Occipital lobe (tissue), 2 donors: Measurements from ENCODE around the gene USH2A. TPM values are rescaled to one million over a fixed set of nuclear protein-coding genes. Genes with fewer than 3 reads are reported as not detected.

ENCODE experiments used
- DNase-seq: peaks from one replicate; lab custom pipeline; 2025; lab: John Stamatoyannopoulos, UW
- total RNA-seq: library from RNA; depleted of rRNA; stranded (reverse); fragments of >200 nt; gene quantifications from one replicate; pipeline ENCODE4 v1.2.3, GENCODE V29; 2014

USH2A gene
- total RNA-seq, 1 donor from 2014 or later: 1.1 TPM

- no peak for DNase-seq
Measured at GRCh38 chr1:215877452-215877951, 545.7 kb downstream of the USH2A start.

DNA sequence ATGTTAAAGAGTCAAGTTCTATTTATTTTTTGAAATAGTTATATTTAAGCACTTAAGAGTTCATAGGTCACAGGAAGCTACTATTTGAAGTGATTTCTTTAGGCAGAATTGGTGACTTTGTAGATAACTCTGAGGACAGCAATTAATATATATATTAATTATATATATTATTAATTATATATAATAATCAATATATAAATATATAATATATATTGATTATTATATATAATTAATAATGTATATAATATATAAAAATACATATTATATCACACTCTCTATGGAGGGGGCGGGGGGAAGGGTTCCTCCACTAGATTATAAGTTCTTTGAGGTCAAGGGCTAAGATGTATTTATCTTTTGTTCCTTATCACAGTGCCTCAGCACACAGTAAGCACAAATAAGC lies 547.5 kb downstream of the USH2A start:
- DNase-seq: no peak

DNA sequence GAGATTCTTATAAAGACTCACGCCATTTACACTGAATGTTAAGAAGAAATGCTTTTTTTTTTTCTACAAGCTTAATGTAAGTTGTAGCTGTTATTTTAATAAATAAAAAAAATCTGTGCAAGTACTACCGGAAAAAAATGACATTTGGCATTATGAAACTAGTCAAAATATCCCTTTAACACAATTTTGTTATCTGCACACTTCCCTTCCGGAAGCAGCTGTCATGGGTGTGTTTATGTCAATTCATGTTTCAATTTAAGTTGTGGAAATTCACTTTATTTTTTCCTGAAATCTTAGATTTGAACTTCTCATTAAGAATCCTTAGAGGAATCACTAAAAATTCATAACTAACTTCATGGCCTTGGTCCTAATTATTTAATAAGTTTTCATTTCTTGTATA lies 548.0 kb downstream of the USH2A start:
- DNase-seq: no peak

DNA sequence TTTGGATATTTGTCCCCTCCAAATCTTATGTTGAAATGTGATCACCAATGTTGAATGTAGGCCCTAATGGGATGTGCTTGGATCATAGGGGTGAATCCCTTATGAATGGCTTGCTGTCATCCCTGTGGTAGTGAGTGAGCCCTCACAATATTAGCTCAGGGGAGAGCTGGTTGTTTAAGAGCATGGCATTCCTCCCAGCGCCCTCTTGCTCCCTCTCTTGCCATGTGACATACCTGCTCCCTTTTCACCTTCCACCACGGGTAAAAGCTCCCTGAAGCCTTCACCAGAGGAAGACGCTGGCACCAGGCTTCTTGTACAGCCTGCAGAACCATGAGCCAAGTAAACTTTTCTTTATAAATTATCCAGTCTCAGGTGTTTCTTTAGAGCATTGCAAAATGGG lies 550.6 kb downstream of the USH2A start:
- no peak for DNase-seq

- DNase-seq: no peak
Measured at GRCh38 chr1:215868500-215868899, 554.7 kb downstream of the USH2A start.

DNA sequence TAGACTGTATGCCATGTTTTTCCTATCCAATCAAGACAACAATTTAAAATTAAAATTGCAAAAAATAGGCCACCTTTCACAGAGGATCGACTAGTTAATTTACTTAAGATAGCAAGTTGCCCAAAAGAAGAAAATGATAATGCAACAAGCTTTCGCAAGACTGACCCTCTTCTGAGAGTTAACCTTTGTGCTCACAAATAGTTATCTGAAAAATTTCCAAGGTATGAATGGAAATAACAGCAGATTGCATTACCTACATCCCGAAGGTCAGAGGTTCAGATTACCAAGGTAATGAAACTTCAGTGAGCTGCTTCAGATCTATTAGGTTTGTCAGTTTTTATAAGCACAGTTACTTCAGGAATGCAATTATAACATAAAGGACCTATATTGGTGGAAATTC lies 558.2 kb downstream of the USH2A start:
- DNase-seq: no peak

DNA sequence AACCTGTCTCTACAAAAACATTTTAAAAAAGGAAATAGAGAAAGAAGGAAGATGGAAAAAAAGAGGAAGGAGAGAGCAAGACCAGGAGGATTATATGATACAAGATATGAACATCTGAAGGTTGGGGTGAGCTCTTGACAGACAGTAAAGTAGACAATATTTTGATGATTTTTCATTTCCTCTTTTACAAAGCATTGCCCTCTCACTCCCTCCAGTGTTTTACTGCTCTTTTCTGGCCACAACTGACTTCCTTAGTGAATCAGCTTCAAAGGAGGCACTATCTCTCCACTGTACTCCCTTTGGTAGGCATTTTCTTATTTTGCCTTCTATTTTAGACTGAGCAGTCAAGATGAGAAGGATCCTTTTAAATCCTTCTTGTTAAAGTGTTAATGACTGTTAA lies 559.5 kb downstream of the USH2A start:
- no peak for DNase-seq

DNA sequence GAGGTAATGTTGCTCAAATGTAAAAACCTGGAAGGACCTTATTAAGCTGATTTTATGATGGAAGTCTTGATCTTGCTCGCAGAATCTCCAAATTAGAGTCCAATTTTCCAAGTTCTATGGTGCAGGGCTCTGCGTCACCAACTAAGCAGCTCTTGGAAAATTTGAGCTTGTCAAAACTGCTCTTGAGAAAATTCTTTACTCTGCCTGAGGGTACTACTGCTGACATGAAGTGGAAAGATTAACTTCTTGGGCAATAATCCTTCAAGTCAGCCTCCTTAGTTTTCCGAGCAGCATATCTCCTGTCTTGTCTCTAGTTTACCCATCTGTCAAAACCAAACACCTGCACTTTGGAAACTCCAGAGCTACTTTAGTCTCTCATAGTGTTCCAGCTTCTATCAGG lies 562.4 kb downstream of the USH2A start:
- DNase-seq: no peak

DNA sequence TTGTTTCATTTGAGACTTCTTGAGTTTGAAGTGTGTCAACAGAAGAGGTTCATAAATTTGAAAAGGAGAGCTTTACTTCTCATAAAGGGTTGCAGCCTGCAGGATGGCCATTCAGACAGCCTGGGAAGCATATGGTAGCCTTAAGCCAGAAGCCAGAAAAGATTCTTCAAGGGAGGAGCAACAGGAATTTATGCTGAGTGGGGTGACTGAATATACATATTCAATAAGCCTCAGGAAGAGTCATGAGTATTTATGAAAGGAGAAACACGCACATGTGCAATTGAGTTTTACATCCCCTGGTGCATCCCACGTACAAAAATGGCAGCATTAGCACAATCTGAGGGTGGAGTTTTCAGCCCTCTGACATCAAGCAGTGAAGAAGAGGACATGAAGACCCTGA lies 565.9 kb downstream of the USH2A start:
- no peak for DNase-seq

DNA sequence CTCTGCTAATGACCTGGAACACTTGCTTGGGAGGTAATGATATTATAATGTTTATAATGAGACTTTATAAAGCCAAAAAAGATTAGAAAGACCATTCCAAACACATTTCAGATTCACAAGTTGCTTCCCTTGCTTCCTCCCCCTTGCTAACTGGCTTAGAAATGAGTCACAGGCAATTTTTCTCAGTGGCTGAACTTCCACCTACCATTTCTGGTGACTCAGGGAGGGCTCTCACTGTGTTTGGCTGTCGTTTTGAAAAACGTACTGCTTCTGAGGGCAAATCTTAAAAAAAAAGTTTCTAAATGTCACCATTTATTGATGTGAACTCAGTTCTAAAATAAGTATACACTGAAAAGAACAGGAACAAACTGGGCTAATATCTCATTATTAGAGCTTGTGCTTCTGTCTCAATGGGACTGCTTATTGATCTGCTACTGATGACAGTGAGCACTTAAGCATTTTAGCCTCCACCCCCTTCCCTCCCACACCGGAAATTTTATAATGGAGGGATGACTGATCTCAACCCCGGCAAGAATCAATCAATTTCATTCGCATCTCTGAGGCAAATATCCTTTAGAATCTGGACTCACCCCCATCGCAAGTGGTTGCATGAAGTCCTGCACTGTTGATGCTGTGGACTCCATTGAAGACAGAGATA lies 577.9 kb downstream of the USH2A start:
- no peak for DNase-seq

DNA sequence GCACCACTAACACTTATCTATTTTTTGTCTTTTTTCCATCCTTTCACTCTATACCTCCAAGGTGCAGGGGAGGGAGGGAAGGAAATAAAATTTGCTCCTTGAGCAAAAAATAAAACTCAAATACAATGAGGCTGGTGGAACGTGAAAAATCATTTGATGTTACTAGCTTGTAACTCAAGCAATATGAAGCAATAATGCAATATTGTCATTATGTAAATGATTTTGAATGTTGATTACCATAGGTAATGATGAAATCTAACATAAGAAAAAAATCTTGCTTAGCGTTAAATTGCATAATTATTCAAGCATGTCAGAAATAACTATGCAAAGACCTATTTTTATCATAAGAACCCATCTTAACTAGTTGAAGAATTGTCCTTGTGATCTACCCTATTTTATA lies 578.5 kb downstream of the USH2A start:
- DNase-seq: no peak

GRCh38 chr1:215844266-215844665 lies 579.0 kb downstream of the USH2A start:
- DNase-seq: no peak

GRCh38 chr1:215842905-215843304 lies 580.3 kb downstream of the USH2A start:
- no peak for DNase-seq

GRCh38 chr1:215835951-215836350 lies 587.3 kb downstream of the USH2A start:
- DNase-seq: no peak

DNA sequence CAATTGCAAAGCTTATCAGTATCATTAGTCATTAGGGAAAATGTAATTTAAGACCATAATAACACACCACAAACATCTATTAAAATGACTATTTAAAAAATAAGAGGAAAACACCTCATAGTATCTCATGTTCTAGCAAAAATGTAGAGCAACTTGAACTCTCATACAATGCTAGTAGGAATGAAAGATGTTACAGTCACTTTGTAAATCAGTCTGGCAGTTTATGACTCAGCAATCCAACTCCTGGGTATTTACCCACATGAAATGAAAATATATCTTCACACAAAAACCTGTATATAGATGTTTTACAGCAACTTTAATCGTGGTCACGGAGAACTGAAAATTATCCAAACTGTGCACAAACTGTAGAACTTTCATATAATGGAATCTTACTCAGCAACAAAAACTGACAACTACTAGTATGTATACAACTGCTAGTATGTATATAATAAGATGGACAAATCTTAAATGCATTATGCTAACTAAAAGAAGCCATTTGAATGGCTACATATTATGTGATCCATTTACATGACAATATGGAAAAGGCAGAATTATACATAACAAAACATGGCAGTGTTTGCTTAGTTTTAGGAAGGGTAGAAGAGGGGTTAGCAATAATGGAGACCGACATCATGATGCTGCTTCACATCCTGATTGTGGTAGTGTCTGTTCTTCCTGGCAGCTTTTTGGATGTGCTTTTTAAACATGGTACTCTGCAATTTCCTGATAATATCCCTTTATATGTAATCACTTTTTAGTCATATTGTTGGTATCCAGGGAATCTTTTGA lies 589.1 kb downstream of the USH2A start:
- DNase-seq: no peak

DNA sequence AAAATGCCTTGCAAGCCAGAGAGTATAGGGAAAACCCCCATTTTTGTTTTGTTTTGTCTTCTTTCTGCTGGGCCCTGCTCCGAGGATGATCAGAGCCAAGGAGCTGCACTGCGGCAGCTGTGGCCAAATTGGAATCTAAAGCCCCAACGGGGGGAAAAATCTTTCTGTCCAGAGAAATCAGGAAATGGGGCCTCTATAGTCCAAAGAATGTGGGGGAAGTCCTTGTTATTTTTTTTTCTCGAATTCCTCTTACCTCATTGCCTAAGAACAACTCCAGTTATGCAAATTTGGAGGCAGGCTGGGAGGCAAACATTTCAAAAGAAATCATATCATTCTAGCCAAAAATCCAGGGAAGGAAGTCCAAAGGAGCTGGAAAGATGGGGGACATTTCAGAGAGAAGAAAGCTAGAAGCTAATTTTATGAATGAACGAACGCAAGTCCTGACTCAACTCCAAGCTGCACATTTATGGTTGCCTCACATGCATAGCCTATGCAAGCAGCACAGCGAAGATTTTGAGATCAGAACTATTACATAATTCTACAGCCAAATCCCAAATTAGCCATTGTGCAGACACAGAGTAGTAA lies 592.9 kb downstream of the USH2A start:
- no peak for DNase-seq

GRCh38 chr1:215825056-215825455 lies 598.2 kb downstream of the USH2A start:
- DNase-seq: no peak

- DNase-seq: no peak
Measured at GRCh38 chr1:215824245-215824644, 599.0 kb downstream of the USH2A start.

DNA sequence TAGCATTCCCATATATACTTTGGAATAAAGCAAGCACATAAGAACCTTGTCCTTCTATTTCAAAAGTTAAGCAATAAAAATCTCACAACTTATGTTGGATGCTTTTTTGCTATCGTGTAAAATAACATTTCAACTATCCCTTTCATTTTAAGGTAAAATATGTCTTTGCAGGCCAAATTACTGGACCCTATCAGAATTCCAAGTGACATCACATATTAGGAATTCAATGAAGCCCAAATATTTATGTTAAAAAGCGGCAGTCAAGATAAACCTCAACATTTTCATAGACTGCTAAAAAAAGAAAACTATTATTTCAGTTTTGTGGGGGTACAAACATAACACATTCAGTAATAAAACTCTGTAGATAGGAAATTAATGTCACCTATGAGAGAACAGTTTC lies 604.1 kb downstream of the USH2A start:
- DNase-seq: no peak

- DNase-seq: no peak
Measured at GRCh38 chr1:215807911-215808436, 615.3 kb downstream of the USH2A start.

- no peak for DNase-seq
Measured at GRCh38 chr1:215807218-215807617, 616.0 kb downstream of the USH2A start.

- no peak for DNase-seq
Measured at GRCh38 chr1:215797859-215798258, 625.4 kb downstream of the USH2A start.
